Right atrium auricular region (tissue), 2 donors: ENCODE results near the gene TPPP2. TPM values are rescaled to one million over a fixed set of nuclear protein-coding genes. Genes with fewer than 3 reads are reported as not detected.

Experiments
- DNase-seq: peaks from one replicate; pipeline ENCODE4 v3.0.0-alpha.2; 2019; ENCODE audit warnings: low spot score
- H3K27ac ChIP-seq, 2 donors: fragments of 200-600 bp; sonication (generic); 1 replicate in 1 of 2; 2 replicates in 1 of 2; pipeline ENCODE4 v1.5.1; 2016 to 2019
- H3K27me3 ChIP-seq, 2 donors: fragments of 200-600 bp; sonication (generic); one replicate each; pipeline versions ENCODE4 v1.5.1 to v1.6.0; 2017 to 2019
- H3K36me3 ChIP-seq: fragments of 200-600 bp; sonication (generic); one replicate; pipeline ENCODE4 v1.5.1; 2016
- H3K4me1 ChIP-seq, 2 donors: fragments of 200-600 bp; sonication (generic); one replicate each; pipeline versions ENCODE4 v1.5.1 to v1.6.0; 2017 to 2019
- H3K4me3 ChIP-seq, 2 donors: fragments of 200-600 bp; sonication (generic); 1 replicate in 1 of 2; 2 replicates in 1 of 2; pipeline ENCODE4 v1.5.1; 2017 to 2019; ENCODE audit warnings: mild to moderate bottlenecking in 1 of 2, moderate library complexity in 1 of 2
- H3K9me3 ChIP-seq, 2 donors: fragments of 200-600 bp; sonication (generic); one replicate each; pipeline ENCODE4 v1.5.1; 2019
- total RNA-seq, 2 donors: library from RNA; depleted of rRNA; stranded (reverse); fragments of >200 nt; gene quantifications; one replicate each; pipeline ENCODE4 v1.1.0, GENCODE V29; 2016
- TF ChIP-seq, protein P1 (sequence below), 2 donors: fragments of 200-600 bp; sonication (generic); IDR thresholded peaks; one replicate each; pipeline ENCODE4 v1.5.1; 2019; ENCODE audit warnings: antibody characterized with exemption in 2 of 2

TPPP2 gene
- total RNA-seq, 2 donors from 2014 or later, result 0.86 TPM; not detected in 1

GRCh38 chr14:21023817-21024584 is 6.0 kb upstream of the TPPP2 start:
- Histone ChIP-seq H3K4me1 (peaks cover 0 to 38% of the 10 kb centered on the region in 2 donors), H3K27ac (peak overlapping the region; percentile 96 to 98), H3K27me3 (no peaks in the 10 kb centered on the region), H3K9me3 (no peaks in the 10 kb centered on the region), H3K36me3 (peaks cover 31% of the 10 kb centered on the region), H3K4me3 (peak overlapping the region; percentile 85 to 89)
- TF ChIP-seq, protein P1, sequence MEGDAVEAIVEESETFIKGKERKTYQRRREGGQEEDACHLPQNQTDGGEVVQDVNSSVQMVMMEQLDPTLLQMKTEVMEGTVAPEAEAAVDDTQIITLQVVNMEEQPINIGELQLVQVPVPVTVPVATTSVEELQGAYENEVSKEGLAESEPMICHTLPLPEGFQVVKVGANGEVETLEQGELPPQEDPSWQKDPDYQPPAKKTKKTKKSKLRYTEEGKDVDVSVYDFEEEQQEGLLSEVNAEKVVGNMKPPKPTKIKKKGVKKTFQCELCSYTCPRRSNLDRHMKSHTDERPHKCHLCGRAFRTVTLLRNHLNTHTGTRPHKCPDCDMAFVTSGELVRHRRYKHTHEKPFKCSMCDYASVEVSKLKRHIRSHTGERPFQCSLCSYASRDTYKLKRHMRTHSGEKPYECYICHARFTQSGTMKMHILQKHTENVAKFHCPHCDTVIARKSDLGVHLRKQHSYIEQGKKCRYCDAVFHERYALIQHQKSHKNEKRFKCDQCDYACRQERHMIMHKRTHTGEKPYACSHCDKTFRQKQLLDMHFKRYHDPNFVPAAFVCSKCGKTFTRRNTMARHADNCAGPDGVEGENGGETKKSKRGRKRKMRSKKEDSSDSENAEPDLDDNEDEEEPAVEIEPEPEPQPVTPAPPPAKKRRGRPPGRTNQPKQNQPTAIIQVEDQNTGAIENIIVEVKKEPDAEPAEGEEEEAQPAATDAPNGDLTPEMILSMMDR (IDR thresholded peaks at IDR 0.05), result no peak
- no peak for DNase-seq

GRCh38 chr14:21024585-21025370 is 5.2 kb upstream of the TPPP2 start, which contains the start of gene NDRG2:
Gene NDRG2 (minus strand): TSS chr14:21025061. CDS start chr14:21023315, 1,746 bp downstream.
- Histone ChIP-seq H3K36me3 (peaks cover 23% of the 10 kb centered on the region), H3K4me3 (peak within 1 kb of the TSS; percentile 85 to 89), H3K9me3 (no peaks in the 10 kb centered on the region), H3K27ac (peak within 1 kb of the TSS; percentile 96 to 98), H3K27me3 (no peaks in the 10 kb centered on the region), H3K4me1 (peaks cover 0 to 38% of the 10 kb centered on the region in 2 donors)
- TF ChIP-seq, protein P1 (IDR thresholded peaks at IDR 0.05), result no peak
- DNase-seq, result peak; percentile 72

DNA sequence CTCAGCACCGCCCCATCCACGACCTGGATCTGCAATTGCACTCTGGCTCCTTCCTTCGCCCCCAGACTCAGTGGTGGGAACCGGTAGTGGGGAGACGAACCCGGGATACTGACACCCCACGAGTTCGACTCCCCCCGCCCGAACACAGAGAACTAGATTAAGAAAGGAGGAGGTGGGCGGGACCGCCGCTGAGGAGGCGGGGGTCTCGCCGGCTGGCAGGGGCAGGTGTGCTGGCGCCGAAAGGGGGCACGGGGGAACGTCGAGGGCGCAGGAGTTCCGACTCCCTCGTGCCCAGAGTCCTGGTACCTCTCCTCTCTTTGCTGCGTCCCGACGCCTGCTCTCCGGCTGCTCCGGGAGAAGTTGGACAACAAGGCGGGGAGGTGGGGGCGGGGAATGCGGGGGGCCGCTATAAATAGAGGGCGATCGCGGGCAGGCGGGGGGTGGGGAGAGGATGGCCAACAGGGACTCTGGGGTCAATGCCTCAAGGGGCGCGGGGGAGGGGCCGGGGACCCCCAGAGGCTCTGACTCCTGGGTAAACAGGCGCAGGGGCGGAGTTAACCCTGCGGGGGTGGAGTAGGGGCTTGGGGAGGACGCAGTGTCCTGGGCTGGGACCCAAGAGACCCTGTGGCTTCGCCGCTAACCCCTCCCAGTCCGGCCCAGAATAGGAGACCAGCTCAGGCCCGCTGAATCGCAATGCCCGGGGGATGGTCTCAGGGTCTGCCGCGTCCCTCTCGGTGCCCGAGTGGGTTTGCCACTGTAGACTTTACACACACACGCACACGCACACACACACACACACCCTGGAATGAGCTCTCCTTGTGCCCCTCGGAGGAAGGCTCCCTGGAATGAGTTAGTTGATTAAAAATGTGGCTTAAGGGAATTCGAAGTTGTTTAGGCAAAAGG is 4.4 kb upstream of the TPPP2 start:
- peak; percentile 73 for DNase-seq
- Histone ChIP-seq H3K4me3 (peak overlapping the region; percentile 85 to 89), H3K4me1 (peaks cover 0 to 38% of the 10 kb centered on the region in 2 donors), H3K27ac (peak overlapping the region; percentile 96 to 98), H3K27me3 (no peaks in the 10 kb centered on the region), H3K9me3 (no peaks in the 10 kb centered on the region), H3K36me3 (peaks cover 16% of the 10 kb centered on the region)
- TF ChIP-seq, protein P1 (IDR thresholded peaks at IDR 0.05), result no peak

GRCh38 chr14:21026274-21026987 is 3.6 kb upstream of the TPPP2 start:
- peaks cover 8% of the 10 kb centered on the region for H3K36me3 ChIP-seq
- H3K27me3 ChIP-seq, result no peaks in the 10 kb centered on the region
- H3K27ac ChIP-seq, result peak overlapping the region; percentile 96 to 98
- DNase-seq, result no peak
- H3K4me1 ChIP-seq, result peaks cover 0 to 38% of the 10 kb centered on the region in 2 donors
- TF ChIP-seq, protein P1 (IDR thresholded peaks at IDR 0.05), result no peak
- no peaks in the 10 kb centered on the region for H3K9me3 ChIP-seq
- no peak overlapping the region for H3K4me3 ChIP-seq

GRCh38 chr14:21026988-21027315 is 3.1 kb upstream of the TPPP2 start:
- DNase-seq, result peak; percentile 62
- TF ChIP-seq, protein P1 (IDR thresholded peaks at IDR 0.05), result no peak
- no peaks in the 10 kb centered on the region for H3K9me3 ChIP-seq
- no peaks in the 10 kb centered on the region for H3K27me3 ChIP-seq
- H3K4me1 ChIP-seq, result peaks cover 0 to 38% of the 10 kb centered on the region in 2 donors
- peak overlapping the region; percentile 96 to 98 for H3K27ac ChIP-seq
- H3K36me3 ChIP-seq, result peaks cover 2% of the 10 kb centered on the region
- no peak overlapping the region for H3K4me3 ChIP-seq
